ENCODE data around the gene PIANP. TPM values are rescaled to one million over a fixed set of nuclear protein-coding genes. Genes with fewer than 3 reads are reported as not detected.

Gene PIANP
- total and polyA plus RNA-seq, 10 of the 15 experiments (the other 5 are each of a cell fraction or from before 2014, with no cell fraction given): 0.08 to 0.12 (median 0.08) TPM; not detected in 7

DNA sequence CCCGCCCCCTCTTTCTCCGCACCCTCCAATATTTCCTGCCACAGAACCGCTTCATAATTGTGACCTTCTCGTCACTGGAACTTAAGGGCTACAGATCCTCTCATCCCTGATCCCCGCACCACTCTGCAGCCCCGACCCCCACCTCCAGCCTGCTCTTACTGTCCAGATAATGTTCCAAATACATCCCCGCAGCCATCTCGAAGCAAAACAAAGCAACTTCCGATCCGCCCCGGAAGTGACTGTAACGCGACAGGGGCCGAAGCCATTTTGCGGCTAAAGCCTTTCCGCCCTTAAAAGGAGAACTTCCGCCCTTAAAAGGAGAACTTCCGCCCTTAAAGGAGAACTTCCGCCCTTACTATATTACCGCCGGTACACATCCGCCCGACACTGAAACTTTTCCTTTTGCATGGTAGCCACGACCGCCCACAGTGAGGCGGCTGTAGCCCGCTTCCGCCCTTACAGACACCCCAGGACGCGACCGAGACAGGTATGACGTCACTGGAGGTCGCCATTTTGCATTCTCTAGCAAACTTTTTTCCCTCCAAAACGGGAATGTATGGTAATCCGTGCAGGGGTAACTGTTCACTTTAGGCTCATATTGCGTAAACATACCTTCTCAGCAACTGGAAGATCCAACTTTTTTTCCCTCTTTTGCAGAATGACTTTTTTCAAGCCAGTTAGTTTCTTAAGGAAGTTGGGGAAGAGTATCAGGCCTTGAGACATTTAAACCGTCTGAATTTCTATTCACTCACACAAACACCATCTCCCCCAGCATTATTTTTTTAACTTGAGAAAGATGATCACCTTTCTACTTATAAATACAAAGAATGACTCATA, 37.5 kb downstream of the PIANP start, which contains the start of gene ING4 (continued):
- TF ChIP-seq, protein P1, sequence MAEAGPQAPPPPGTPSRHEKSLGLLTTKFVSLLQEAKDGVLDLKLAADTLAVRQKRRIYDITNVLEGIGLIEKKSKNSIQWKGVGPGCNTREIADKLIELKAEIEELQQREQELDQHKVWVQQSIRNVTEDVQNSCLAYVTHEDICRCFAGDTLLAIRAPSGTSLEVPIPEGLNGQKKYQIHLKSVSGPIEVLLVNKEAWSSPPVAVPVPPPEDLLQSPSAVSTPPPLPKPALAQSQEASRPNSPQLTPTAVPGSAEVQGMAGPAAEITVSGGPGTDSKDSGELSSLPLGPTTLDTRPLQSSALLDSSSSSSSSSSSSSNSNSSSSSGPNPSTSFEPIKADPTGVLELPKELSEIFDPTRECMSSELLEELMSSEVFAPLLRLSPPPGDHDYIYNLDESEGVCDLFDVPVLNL (IDR thresholded peaks at IDR 0.05; ENCODE audit: low read depth, low read length): no peak
- TF ChIP-seq BRCA1 (IDR thresholded peaks at IDR 0.05; ENCODE audit: low read depth, low read length) (peak; percentile 47; the same call in 1 of the 2 replicates), NFXL1 (IDR thresholded peaks at IDR 0.05; ENCODE audit: borderline replicate concordance) (no peak), NR2F1 (conservative IDR thresholded peaks at IDR 0.05) (0 out of 2 replicates have a peak, but pooled peaks have one; percentile 28), RBBP5 (conservative IDR thresholded peaks at IDR 0.05) (no peak), PML (IDR thresholded peaks at IDR 0.05; ENCODE audit: low read length) (0 out of 2 replicates have a peak, but pooled peaks have one; percentile 75), HCFC1 (IDR thresholded peaks at IDR 0.05; ENCODE audit: low read length) (0 out of 2 replicates have a peak, but pooled peaks have one; percentile 92), IKZF2 (IDR thresholded peaks at IDR 0.05) (peak in 1 of 2 experiments; percentile 67; a peak in 3 of 4 replicates), SPI1 (IDR thresholded peaks at IDR 0.05; ENCODE audit: borderline replicate concordance, insufficient read depth, low read depth, low read length) (peak; percentile 46; the same call in 1 of the 2 replicates), RFX5 (IDR thresholded peaks at IDR 0.05; ENCODE audit: low read depth, low read length) (0 out of 2 replicates have a peak, but pooled peaks have one; percentile 48), DPF2 (IDR thresholded peaks at IDR 0.05) (no peak), ETV6 (conservative IDR thresholded peaks at IDR 0.05 in 1 of 2, IDR thresholded peaks at IDR 0.05 in 1 of 2; ENCODE audit: borderline replicate concordance in 1 of 2, low read depth in 1 of 2) (peak in 1 of 2 experiments; percentile 76; a peak in 1 of 4 replicates), NFYA (IDR thresholded peaks at IDR 0.05; ENCODE audit: borderline replicate concordance, low read depth, low read length) (no peak), RAD21 (IDR thresholded peaks at IDR 0.05; ENCODE audit: insufficient read depth, low read depth, low read length) (no peak), PAX8 (IDR thresholded peaks at IDR 0.05) (no peak), IKZF1 (conservative IDR thresholded peaks at IDR 0.05) (peak; percentile 99), EP300 (IDR thresholded peaks at IDR 0.05; ENCODE audit: borderline replicate concordance in 1 of 2, control insufficient read depth in 1 of 2, low read depth in 2 of 2, low read length in 2 of 2) (peak in 1 of 2 experiments; percentile 50; a peak in 1 of 4 replicates), ZNF274 (IDR thresholded peaks at IDR 0.05; ENCODE audit: insufficient read depth, insufficient read length) (no peak), NFYB (IDR thresholded peaks at IDR 0.05; ENCODE audit: insufficient read depth, low read depth, low read length) (no peak), NFIC (IDR thresholded peaks at IDR 0.05; ENCODE audit: low read depth, low read length) (peak; percentile 77; the same call in 1 of the 2 replicates)
- TF ChIP-seq, protein P2, sequence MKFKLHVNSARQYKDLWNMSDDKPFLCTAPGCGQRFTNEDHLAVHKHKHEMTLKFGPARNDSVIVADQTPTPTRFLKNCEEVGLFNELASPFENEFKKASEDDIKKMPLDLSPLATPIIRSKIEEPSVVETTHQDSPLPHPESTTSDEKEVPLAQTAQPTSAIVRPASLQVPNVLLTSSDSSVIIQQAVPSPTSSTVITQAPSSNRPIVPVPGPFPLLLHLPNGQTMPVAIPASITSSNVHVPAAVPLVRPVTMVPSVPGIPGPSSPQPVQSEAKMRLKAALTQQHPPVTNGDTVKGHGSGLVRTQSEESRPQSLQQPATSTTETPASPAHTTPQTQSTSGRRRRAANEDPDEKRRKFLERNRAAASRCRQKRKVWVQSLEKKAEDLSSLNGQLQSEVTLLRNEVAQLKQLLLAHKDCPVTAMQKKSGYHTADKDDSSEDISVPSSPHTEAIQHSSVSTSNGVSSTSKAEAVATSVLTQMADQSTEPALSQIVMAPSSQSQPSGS (IDR thresholded peaks at IDR 0.05; ENCODE audit: low read length): peak; percentile 96
- TF ChIP-seq, protein P3, sequence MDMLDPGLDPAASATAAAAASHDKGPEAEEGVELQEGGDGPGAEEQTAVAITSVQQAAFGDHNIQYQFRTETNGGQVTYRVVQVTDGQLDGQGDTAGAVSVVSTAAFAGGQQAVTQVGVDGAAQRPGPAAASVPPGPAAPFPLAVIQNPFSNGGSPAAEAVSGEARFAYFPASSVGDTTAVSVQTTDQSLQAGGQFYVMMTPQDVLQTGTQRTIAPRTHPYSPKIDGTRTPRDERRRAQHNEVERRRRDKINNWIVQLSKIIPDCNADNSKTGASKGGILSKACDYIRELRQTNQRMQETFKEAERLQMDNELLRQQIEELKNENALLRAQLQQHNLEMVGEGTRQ (IDR thresholded peaks at IDR 0.05; ENCODE audit: borderline replicate concordance, low read depth, low read length): no peak
- TF ChIP-seq, protein P4, sequence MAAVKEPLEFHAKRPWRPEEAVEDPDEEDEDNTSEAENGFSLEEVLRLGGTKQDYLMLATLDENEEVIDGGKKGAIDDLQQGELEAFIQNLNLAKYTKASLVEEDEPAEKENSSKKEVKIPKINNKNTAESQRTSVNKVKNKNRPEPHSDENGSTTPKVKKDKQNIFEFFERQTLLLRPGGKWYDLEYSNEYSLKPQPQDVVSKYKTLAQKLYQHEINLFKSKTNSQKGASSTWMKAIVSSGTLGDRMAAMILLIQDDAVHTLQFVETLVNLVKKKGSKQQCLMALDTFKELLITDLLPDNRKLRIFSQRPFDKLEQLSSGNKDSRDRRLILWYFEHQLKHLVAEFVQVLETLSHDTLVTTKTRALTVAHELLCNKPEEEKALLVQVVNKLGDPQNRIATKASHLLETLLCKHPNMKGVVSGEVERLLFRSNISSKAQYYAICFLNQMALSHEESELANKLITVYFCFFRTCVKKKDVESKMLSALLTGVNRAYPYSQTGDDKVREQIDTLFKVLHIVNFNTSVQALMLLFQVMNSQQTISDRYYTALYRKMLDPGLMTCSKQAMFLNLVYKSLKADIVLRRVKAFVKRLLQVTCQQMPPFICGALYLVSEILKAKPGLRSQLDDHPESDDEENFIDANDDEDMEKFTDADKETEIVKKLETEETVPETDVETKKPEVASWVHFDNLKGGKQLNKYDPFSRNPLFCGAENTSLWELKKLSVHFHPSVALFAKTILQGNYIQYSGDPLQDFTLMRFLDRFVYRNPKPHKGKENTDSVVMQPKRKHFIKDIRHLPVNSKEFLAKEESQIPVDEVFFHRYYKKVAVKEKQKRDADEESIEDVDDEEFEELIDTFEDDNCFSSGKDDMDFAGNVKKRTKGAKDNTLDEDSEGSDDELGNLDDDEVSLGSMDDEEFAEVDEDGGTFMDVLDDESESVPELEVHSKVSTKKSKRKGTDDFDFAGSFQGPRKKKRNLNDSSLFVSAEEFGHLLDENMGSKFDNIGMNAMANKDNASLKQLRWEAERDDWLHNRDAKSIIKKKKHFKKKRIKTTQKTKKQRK (IDR thresholded peaks at IDR 0.05; ENCODE audit: low read depth, low read length): no peak
